Right cardiac atrium (tissue), 5 donors: ENCODE measurements around the gene PRR12. TPM values are rescaled to one million over a fixed set of nuclear protein-coding genes. Genes with fewer than 3 reads are reported as not detected.

Experiments
- ATAC-seq, 2 donors: fragments of 200-7000 bp; cut with Tn5 transposase; one replicate each; pipeline versions ENCODE4 v1.8.0 to v1.9.1; 2020; ENCODE audit warnings: moderate library complexity in 2 of 2, mild to moderate bottlenecking in 1 of 2
- DNase-seq, 3 donors: peaks; one replicate each; pipeline ENCODE4 v3.0.0-alpha.2; 2020
- H3K27ac ChIP-seq: one replicate; pipeline ENCODE4 v1.5.1; 2013; ENCODE audit warnings: mild to moderate bottlenecking, low read length, control low read depth, moderate library complexity
- H3K27me3 ChIP-seq: one replicate; pipeline ENCODE4 v1.6.1; 2013; ENCODE audit not compliant: control insufficient read depth, insufficient read depth
- H3K4me1 ChIP-seq: one replicate; pipeline ENCODE4 v1.6.1; 2013; ENCODE audit warnings: low read length; ENCODE audit not compliant: control insufficient read depth, insufficient read depth
- H3K4me3 ChIP-seq: one replicate; pipeline ENCODE4 v1.5.1; 2013; ENCODE audit warnings: low read length, control low read depth
- H3K9me3 ChIP-seq: one replicate; pipeline ENCODE4 v1.6.1; 2013; ENCODE audit warnings: low read length; ENCODE audit not compliant: control insufficient read depth
- WGBS: extraction: QIAGEN DNeasy Blood & Tissue Kit; methylation state at CpG from one replicate; pipeline ENCODE4 v1.1.7; 2013; 5-methylcytosine and 5-hydroxymethylcytosine counted together
- intact Hi-C, 4 donors: fragments of 100-400 bp; cut with DNase I; formaldehyde crosslinking; loops; one replicate each; pipeline versions ENCODE4 v1.11.0 to v1.14.0; 2022 to 2023
- polyA plus RNA-seq: library from polyadenylated mRNA; stranded (reverse); fragments of 200-250 nt; gene quantifications from one replicate; pipeline ENCODE4 v1.2.3, GENCODE V29; 2013
- total RNA-seq, 4 donors: library from RNA; stranded (reverse); fragmentation: NEBNext Ultra II Directional; extraction: Animal tissue kit (Norgen Biotek cat#: 25700); gene quantifications; one replicate each; pipeline ENCODE4 v1.2.1, GENCODE V29; 2021
- donor health status: healthy with polysubstance abuse.
- donor health status: DM: no; HTN: yes; CAD: no.
- donor health status: DM: no; HTN: no; CAD: no.
- donor health status: DM: no; HTN: yes; CAD: no; lungs with severe emphysema.
- donor health status: DM: yes; HTN: yes; CAD: no.

Gene PRR12
- total and polyA plus RNA-seq, 5 donors: 9.8 to 19.9 (median 16.6) TPM

- DNase-seq (no peak), ATAC-seq (no peak)
- H3K4me1 ChIP-seq: no peaks in the 10 kb centered on the region
- no peaks in the 10 kb centered on the region for H3K9me3 ChIP-seq
- no peak overlapping the region for H3K27ac ChIP-seq
- H3K4me3 ChIP-seq: no peak overlapping the region
- intact Hi-C loops: no loop called here
- WGBS: 72% methylated on average over 10 of the region's 10 CpGs
- H3K27me3 ChIP-seq: no peaks in the 10 kb centered on the region
These were observed 37.3 kb upstream of the PRR12 start for GRCh38 chr19:49553451-49554271.

- DNase-seq (peak; percentile 45 to 78 (median 74)), ATAC-seq (peak; percentile 45 to 66)
- Histone ChIP-seq H3K9me3 (no peaks in the 10 kb centered on the region), H3K4me1 (no peaks in the 10 kb centered on the region), H3K27ac (no peak overlapping the region), H3K27me3 (no peaks in the 10 kb centered on the region), H3K4me3 (no peak overlapping the region)
- intact Hi-C loops: no loop called here
- WGBS: 65% methylated on average over 17 of the region's 17 CpGs
These were observed 36.2 kb upstream of the PRR12 start for GRCh38 chr19:49554701-49555181.

DNA sequence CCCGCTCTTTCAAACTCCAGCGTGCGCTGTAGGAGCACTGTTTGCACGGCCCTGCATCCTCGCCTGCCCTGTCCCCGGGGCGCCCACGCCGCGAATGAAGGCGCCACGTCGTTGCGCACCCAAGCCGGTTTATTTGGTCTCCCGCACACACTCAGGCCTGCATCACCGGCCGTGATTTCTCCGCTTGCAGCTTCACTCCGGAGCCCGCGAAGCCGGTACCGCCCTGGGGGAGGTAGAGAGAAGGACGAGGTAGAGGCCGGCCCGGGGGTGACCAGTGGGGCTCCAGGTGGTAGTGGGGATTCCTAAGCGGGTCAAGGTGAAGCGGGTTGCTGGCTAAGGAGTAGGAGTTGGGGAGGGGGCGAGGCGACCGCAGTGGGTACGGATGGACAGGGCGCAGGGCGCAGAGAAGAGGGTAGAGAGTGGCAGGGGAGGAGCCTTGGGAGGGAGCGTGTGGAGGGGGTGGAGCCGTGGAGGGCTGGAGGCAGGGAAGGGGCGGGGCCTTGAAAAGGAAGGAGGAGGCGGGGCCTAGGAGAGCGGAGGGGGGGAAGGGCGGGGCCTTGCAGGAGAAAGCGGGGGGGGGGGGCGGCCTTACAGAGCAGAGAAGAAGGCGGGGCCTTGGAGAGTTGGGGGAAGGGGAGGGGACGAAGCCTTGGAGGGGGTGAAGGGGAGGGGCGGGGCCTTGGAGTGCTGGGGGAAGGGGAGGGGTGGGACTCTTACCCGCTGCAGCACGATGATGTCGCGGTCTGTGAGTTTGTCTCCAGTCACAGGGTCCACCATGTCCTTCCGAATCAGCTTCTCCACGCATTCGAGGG lies 35.2 kb upstream of the PRR12 start:
- Histone ChIP-seq H3K9me3 (no peaks in the 10 kb centered on the region), H3K4me3 (no peak overlapping the region), H3K4me1 (no peaks in the 10 kb centered on the region), H3K27me3 (no peaks in the 10 kb centered on the region), H3K27ac (no peak overlapping the region)
- ATAC-seq: peak; percentile 56 to 73
- DNase-seq: peak; percentile 68 to 84 (median 80)
- intact Hi-C loops: no loop called here
- 83% methylated on average over 51 of the region's 53 CpGs for WGBS

DNA sequence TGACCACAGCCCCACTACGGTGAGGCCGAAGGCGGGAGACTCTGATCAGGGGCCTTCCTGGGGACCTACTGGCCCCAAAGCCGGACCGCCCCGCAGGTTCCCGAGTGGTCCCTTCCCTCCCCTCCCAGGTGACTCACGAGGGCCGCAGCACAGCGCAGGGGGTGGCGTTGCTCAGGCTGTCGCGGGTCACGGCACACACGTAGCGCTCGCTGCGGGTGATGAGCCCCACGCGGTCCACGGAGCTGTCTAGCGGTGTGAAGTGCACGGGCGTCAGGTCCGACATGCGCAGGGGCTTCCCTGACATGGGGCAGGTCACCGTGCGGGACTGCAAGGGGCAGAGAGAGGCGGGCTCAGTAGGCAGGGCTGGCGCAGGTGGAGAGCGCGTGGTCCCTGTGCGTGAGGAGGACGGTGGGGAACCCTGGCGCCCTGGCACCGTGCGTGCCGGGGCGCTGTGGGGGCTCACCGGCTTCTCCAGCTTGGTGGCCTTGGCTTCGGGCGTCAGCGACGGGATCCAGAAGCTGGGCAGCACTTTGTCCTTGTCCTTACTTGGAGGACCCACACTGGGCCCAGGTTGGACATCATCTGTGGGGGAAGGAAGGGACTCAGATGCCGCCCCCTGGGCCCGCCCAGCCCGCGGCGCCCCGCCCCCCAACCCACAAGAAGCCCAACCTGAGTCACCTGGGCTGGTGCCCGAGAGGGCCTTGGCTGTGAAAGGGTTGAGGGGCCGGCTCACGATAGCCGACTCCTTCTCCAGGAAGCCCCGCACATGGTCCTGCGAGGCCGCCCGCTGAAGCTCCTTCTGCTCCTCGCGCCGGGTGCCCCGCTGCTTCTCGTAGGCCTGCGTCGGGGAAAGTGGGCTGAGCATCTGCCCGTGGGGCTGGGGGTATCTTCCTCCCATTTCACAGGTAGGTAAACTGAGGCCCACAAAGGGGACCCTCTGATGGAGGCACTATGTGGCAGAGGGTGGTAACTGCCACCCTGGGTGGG lies 34.3 kb upstream of the PRR12 start:
- no peaks in the 10 kb centered on the region for H3K9me3 ChIP-seq
- intact Hi-C loops: no loop called here
- 83% methylated on average over 66 of the region's 66 CpGs for WGBS
- ATAC-seq: peak in 1 of 2 donors; percentile 9
- H3K27ac ChIP-seq: no peak overlapping the region
- no peaks in the 10 kb centered on the region for H3K27me3 ChIP-seq
- H3K4me1 ChIP-seq: no peaks in the 10 kb centered on the region
- peak in 1 of 3 donors; percentile 69 for DNase-seq
- no peak overlapping the region for H3K4me3 ChIP-seq

DNA sequence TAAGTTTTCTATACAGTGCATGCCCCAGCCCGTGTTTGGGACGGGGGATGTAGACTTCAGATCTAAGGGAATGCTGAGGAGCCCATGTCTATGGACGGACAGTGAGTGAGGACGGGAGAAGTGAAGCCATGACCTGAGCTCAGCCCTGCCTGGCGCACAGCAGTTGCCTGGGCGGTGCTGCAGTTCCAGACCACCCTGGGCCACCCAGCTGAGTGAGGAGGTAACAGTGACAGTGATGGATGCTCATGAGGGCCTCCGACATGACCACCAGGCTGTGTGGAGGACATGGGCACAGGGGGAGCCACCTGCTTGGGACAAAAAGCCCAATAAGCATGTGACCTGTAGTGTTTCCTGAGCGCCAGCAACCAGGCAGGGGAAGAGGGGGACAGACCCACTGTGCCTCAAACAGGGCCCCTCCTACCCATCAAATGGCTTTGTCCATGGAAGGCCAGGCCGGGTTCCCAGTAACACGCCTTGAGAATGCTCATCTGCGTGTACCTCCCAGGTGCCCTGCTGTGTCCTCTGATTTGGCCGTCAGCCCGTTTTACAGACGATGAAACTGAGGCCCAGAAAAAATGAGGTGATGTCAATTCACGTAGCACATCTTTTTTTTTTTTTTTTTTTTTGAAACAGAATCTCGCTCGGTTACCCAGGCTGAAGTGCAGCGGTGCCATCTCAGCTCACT lies 33.2 kb upstream of the PRR12 start:
- H3K27ac ChIP-seq: no peak overlapping the region
- no peak for DNase-seq
- ATAC-seq: no peak
- H3K4me3 ChIP-seq: no peak overlapping the region
- no peaks in the 10 kb centered on the region for H3K4me1 ChIP-seq
- no peaks in the 10 kb centered on the region for H3K27me3 ChIP-seq
- 93% methylated on average over 18 of the region's 18 CpGs for WGBS
- no peaks in the 10 kb centered on the region for H3K9me3 ChIP-seq
- intact Hi-C loops: no loop called here

DNA sequence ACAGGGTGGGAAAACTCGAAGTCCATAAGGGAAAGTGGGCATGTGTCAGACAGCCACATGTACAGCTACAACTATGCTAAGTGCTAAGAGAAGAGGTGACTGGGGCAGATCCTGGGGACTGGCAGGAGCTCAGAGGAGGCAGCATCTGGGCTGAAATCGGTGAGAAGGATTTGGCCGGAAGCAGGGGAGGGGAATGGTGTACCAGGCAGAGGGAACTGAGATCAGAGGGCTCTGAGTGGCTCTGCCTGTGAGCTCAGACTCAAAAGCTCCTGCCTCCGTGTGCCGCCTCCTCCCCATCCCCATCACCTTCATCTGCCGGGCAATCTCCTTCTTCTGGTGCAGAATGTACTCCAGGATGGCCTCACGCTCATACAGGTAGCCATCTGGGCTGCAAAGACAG lies 32.4 kb upstream of the PRR12 start:
- intact Hi-C loops: no loop called here
- DNase-seq: no peak

GRCh38 chr19:49559443-49559842 lies 31.5 kb upstream of the PRR12 start:
- DNase-seq: no peak
- no peak overlapping the region for H3K27ac ChIP-seq
- H3K27me3 ChIP-seq: no peaks in the 10 kb centered on the region
- H3K4me3 ChIP-seq: no peak overlapping the region
- no peaks in the 10 kb centered on the region for H3K4me1 ChIP-seq
- no peaks in the 10 kb centered on the region for H3K9me3 ChIP-seq
- ATAC-seq: no peak
- 91% methylated on average over 3 of the region's 3 CpGs for WGBS
- intact Hi-C loops: no loop called here

More for the DNA sequence above, 32.4 kb upstream of the PRR12 start:
- no peaks in the 10 kb centered on the region for H3K9me3 ChIP-seq
- no peak overlapping the region for H3K4me3 ChIP-seq
- H3K27me3 ChIP-seq: no peaks in the 10 kb centered on the region
- H3K27ac ChIP-seq: no peak overlapping the region
- H3K4me1 ChIP-seq: no peaks in the 10 kb centered on the region
- ATAC-seq: no peak
- 86% methylated on average over 7 of the region's 7 CpGs for WGBS

- H3K9me3 ChIP-seq: no peaks in the 10 kb centered on the region
- no peak overlapping the region for H3K4me3 ChIP-seq
- no peak overlapping the region for H3K27ac ChIP-seq
- intact Hi-C loops: loop anchor here in 1 of 4 donors (5.0 kb wide), 1 partner anchor 48 kb away; the partner anchor contains the start of gene FCGRT
- ATAC-seq: no peak
- no peaks in the 10 kb centered on the region for H3K4me1 ChIP-seq
- peak in 1 of 3 donors; percentile 61 for DNase-seq
- WGBS: 65% methylated on average over 15 of the region's 15 CpGs
- no peaks in the 10 kb centered on the region for H3K27me3 ChIP-seq
These were observed 31.1 kb upstream of the PRR12 start for GRCh38 chr19:49559928-49560327.

DNA sequence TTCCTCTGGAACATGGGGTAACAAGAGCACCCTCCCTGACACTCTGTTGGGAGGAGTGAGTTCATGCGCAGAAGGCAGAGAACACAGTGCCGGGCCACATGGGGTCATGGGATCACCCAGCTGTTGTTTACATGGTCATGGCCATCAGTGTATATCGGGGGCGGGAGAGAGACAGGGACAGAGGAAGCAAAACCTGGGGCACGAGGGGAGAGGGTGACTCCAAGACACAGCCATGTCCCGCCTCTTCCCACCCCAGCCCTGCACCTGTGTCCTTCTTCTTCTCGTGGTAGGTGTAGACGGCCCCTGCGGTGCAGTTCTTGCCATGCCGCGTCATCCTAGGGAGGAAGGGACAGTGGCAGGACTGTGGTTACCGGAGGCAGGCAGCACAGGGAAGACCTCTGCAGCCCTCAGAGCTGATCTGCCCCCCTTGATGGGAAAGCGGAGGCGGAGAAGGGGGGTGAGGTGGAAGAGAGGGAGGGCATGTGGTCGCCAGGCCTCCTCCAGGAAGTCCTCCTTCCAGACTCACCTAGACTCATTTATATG lies 30.6 kb upstream of the PRR12 start:
- H3K4me3 ChIP-seq: no peak overlapping the region

More for the DNA sequence above, 30.6 kb upstream of the PRR12 start:
- DNase-seq: no peak
- intact Hi-C loops: loop anchor here in 1 of 4 donors (5.0 kb wide), 1 partner anchor 48 kb away; the partner anchor contains the start of gene FCGRT
- WGBS: 75% methylated on average over 15 of the region's 15 CpGs
- H3K9me3 ChIP-seq: no peaks in the 10 kb centered on the region
- H3K27ac ChIP-seq: no peak overlapping the region
- no peak for ATAC-seq
- H3K27me3 ChIP-seq: no peaks in the 10 kb centered on the region
- no peaks in the 10 kb centered on the region for H3K4me1 ChIP-seq
